Neutrophil (primary cell): ENCODE data around the gene JMJD8.

Experiments used
- H3K27ac ChIP-seq: fragments of 200-600 bp; sonication (generic); 2 replicates; pipeline ENCODE4 v1.5.1; 2016; ENCODE audit warnings: mild to moderate bottlenecking, moderate library complexity
- H3K27me3 ChIP-seq: fragments of 200-600 bp; sonication (generic); 2 replicates; pipeline ENCODE4 v1.6.0; 2016; ENCODE audit warnings: mild to moderate bottlenecking
- H3K36me3 ChIP-seq: fragments of 200-600 bp; sonication (generic); 2 replicates; pipeline ENCODE4 v1.5.1; 2017
- H3K4me1 ChIP-seq, 2 experiments: fragments of 200-600 bp in 1 of 2; sonication (generic) in 1 of 2; 1 replicate in 1 of 2; 2 replicates in 1 of 2; pipeline versions ENCODE4 v1.5.1 to v1.6.1; 2013 to 2016; ENCODE audit warnings: low read depth in 1 of 2, low read length in 1 of 2, mild to moderate bottlenecking in 1 of 2, moderate library complexity in 1 of 2; ENCODE audit not compliant: control insufficient read depth in 1 of 2, insufficient read depth in 1 of 2
- H3K4me3 ChIP-seq, 2 experiments: fragments of 200-600 bp in 1 of 2; sonication (generic) in 1 of 2; 1 replicate in 1 of 2; 2 replicates in 1 of 2; pipeline ENCODE4 v1.5.1; 2013 to 2016; ENCODE audit warnings: low read depth in 1 of 2, low read length in 1 of 2, mild to moderate bottlenecking in 1 of 2, moderate library complexity in 1 of 2
- H3K9me3 ChIP-seq: fragments of 200-600 bp; sonication (generic); 2 replicates; pipeline ENCODE4 v1.5.1; 2016
- TF ChIP-seq, protein P1 (sequence below): fragments of 200-600 bp; sonication (generic); IDR thresholded peaks from 2 replicates; pipeline ENCODE4 v1.5.1; 2016; ENCODE audit warnings: antibody characterized with exemption

Gene JMJD8

GRCh38 chr16:704047-704446 is 19.9 kb upstream of the JMJD8 start:
- H3K9me3 ChIP-seq, result no peaks in the 10 kb centered on the region
- H3K4me1 ChIP-seq, result no peaks in the 10 kb centered on the region
- H3K27me3 ChIP-seq, result peaks cover 99% of the 10 kb centered on the region
- H3K36me3 ChIP-seq, result no peaks in the 10 kb centered on the region
- H3K27ac ChIP-seq, result no peak overlapping the region
- no peak overlapping the region for H3K4me3 ChIP-seq
- TF ChIP-seq, protein P1, sequence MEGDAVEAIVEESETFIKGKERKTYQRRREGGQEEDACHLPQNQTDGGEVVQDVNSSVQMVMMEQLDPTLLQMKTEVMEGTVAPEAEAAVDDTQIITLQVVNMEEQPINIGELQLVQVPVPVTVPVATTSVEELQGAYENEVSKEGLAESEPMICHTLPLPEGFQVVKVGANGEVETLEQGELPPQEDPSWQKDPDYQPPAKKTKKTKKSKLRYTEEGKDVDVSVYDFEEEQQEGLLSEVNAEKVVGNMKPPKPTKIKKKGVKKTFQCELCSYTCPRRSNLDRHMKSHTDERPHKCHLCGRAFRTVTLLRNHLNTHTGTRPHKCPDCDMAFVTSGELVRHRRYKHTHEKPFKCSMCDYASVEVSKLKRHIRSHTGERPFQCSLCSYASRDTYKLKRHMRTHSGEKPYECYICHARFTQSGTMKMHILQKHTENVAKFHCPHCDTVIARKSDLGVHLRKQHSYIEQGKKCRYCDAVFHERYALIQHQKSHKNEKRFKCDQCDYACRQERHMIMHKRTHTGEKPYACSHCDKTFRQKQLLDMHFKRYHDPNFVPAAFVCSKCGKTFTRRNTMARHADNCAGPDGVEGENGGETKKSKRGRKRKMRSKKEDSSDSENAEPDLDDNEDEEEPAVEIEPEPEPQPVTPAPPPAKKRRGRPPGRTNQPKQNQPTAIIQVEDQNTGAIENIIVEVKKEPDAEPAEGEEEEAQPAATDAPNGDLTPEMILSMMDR, result no peak

DNA sequence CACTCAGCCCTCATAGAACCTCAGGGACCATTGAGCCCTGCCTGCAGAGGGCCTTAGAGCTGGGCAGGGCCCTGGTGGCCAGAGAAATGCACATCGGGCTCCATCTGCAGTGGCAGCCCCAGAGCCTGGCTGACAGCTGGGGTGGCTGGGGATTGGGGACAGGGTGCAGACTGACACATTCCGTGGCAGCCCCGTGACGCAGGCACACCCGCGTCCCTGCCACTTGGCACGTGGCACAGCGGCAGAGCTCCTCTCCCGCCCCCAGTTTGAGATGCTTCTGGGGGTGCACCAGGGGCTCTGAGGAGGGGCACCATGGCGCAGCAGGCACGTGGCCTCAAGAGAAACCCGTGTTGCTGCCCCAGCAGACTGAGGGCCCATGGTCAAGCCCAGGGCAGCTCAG is 19.3 kb upstream of the JMJD8 start:
- Histone ChIP-seq H3K4me1 (no peaks in the 10 kb centered on the region), H3K27me3 (peaks cover 99% of the 10 kb centered on the region), H3K4me3 (no peak overlapping the region), H3K27ac (no peak overlapping the region), H3K36me3 (no peaks in the 10 kb centered on the region), H3K9me3 (no peaks in the 10 kb centered on the region)
- TF ChIP-seq, protein P1, result no peak

DNA sequence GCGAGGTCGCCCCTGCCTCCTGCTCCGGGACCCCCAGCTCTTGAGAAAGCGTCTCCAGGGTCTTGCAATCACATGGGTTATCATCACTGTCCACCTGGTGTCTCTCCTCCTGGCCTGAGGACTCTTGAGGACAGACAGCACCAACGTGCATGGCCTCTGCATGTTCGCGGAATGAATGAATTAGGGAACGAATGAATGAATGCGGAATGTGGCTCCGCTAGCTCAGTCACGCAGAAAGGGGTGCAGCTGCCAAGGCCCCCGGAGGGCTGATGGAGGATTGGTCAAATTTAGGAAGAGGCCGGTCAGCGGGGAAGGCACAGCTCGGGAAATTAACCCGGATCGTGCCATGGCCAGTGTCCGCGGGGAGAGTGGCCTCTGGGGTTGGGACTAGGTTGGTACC is 18.2 kb upstream of the JMJD8 start:
- Histone ChIP-seq H3K9me3 (no peaks in the 10 kb centered on the region), H3K27ac (no peak overlapping the region), H3K4me1 (no peaks in the 10 kb centered on the region), H3K4me3 (no peak overlapping the region), H3K36me3 (no peaks in the 10 kb centered on the region), H3K27me3 (peaks cover 99% of the 10 kb centered on the region)
- TF ChIP-seq, protein P1, result no peak

- Histone ChIP-seq H3K36me3 (no peaks in the 10 kb centered on the region), H3K9me3 (no peaks in the 10 kb centered on the region), H3K4me1 (peaks cover under 1% of the 10 kb centered on the region in 2 experiments), H3K27ac (no peak overlapping the region), H3K27me3 (peaks cover 99% of the 10 kb centered on the region), H3K4me3 (no peak overlapping the region)
- TF ChIP-seq, protein P1, result no peak
These were observed 16.8 kb upstream of the JMJD8 start for GRCh38 chr16:700684-701584.

DNA sequence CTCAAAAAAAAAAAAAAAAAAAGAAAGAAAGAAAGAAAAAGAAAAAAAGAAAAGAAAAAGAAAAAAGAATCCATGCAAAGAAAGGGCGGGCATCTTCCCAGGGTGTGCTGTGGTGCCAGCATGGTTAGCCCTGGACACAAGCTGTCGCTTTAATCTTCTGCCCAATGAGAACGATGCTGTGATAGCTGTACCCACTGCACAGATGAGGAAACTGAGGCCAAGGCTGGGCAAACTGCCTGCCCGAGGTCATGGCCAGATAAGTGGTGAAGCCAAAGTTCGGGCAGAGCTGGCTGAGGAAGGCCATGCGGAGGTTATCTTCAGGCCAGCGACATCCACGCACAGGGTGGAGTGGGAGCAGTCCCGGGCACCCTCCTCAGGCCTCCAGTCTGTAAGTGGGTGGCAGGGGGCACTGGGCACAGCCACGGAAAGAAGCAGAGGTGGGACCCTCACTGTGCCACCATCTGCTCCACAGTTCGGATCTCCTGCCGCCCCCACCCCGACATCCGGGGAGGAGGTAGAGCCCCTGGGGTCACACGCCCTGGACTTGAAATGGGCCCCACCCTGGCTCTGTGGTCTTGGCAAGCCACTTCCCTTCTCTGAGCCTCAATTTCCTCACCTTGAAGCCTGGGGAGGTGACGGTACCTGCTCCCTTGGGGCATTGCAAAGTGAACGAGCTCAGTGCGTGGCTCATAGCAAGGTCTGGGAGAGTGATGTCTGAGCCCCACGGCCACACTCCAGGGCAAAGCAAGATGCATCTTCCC is 15.0 kb upstream of the JMJD8 start:
- no peak overlapping the region for H3K4me3 ChIP-seq
- H3K27me3 ChIP-seq, result peaks cover 100% of the 10 kb centered on the region
- H3K27ac ChIP-seq, result no peak overlapping the region
- H3K36me3 ChIP-seq, result no peaks in the 10 kb centered on the region
- TF ChIP-seq, protein P1, result no peak
- no peaks in the 10 kb centered on the region for H3K9me3 ChIP-seq
- H3K4me1 ChIP-seq, result peaks cover 8 to 17% of the 10 kb centered on the region in 2 experiments
